Spinal cord (tissue), 10 donors: ENCODE measurements around the gene NRGN. TPM values are rescaled to one million over a fixed set of nuclear protein-coding genes. Genes with fewer than 3 reads are reported as not detected.

Experiments
- DNase-seq, 6 donors: peaks; one replicate each; pipeline versions ENCODE4 v3.0.0 to v3.0.0-alpha.2; 2013 to 2015; ENCODE audit warnings: low spot score in 6 of 6, low read depth in 4 of 6
- H3K27ac ChIP-seq: one replicate; pipeline ENCODE4 v1.5.1; 2013; ENCODE audit warnings: low read depth, low read length, control low read depth
- H3K27me3 ChIP-seq: one replicate; pipeline ENCODE4 v1.6.1; 2013; ENCODE audit warnings: low read length; ENCODE audit not compliant: control insufficient read depth, insufficient read depth
- H3K36me3 ChIP-seq: one replicate; pipeline ENCODE4 v1.6.1; 2013; ENCODE audit warnings: low read length; ENCODE audit not compliant: control insufficient read depth, insufficient read depth
- H3K4me1 ChIP-seq: one replicate; pipeline ENCODE4 v1.6.1; 2013; ENCODE audit warnings: low read length; ENCODE audit not compliant: control insufficient read depth, insufficient read depth
- H3K4me3 ChIP-seq: one replicate; pipeline ENCODE4 v1.5.1; 2013; ENCODE audit warnings: low read depth, low read length, control low read depth
- H3K9me3 ChIP-seq: one replicate; pipeline ENCODE4 v1.6.1; 2013; ENCODE audit warnings: low read length; ENCODE audit not compliant: control insufficient read depth, insufficient read depth
- WGBS: methylation state at CpG from one replicate; pipeline ENCODE4 v1.1.5; 2013; ENCODE audit warnings: missing lambda C conversion rate; ENCODE audit not compliant: insufficient coverage; 5-methylcytosine and 5-hydroxymethylcytosine counted together
- polyA plus RNA-seq, 2 donors: library from polyadenylated mRNA; unstranded; fragments of 120-200 nt; gene quantifications; one replicate each; pipeline ENCODE4 v1.2.1, GENCODE V29; 2013; ENCODE audit not compliant: insufficient read length in 2 of 2
- total RNA-seq, 2 donors: library from RNA; depleted of rRNA in 1 of 2; stranded (reverse); fragments of 120-200 nt in 1 of 2; fragments of >200 nt in 1 of 2; gene quantifications; one replicate each; pipeline versions ENCODE4 v1.2.3 to v1.2.4, GENCODE V29; 2013 to 2014
- donor health status: healthy.

Gene NRGN
- total and polyA plus RNA-seq, 4 donors: 1.5 to 33.3 (median 16.6) TPM

DNA sequence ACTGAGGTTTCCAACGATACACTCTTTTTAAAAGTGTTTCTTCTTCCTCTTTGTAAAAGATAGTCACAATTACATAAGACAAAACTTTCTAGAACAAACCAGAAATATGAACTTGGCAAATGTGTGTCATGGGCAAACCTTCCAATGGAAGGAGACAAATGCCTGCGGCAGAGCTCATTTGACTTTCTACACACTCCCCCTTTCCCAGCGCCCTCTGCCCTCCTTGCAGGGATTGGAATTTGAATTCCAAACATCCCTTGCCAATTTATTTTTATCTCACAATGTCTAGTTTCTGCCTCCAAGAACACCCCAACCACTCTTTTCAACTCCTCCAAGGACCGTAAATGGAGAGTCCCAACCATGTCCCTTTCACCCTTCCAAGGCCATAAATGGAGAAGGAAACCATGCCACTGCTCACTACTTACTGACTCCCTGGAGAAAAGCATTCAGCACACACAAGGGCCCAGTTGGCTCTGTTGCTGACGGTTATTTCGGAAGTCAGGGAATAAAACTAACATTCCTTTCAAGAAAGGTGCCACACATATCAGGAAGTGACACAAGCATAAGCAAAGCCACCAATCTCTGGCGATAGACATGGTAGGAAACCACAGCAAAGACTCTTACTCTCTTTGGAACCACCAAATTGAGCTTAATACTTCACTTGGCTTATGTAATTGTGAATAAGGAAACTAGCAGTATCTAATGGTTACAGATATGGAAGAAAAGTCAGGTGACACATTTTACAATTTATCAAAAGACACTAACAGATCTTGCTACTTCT lies 37.3 kb downstream of the NRGN start:
- no peaks in the 10 kb centered on the region for H3K4me1 ChIP-seq
- H3K9me3 ChIP-seq: no peaks in the 10 kb centered on the region
- no peak overlapping the region for H3K4me3 ChIP-seq
- H3K27me3 ChIP-seq: no peaks in the 10 kb centered on the region
- H3K36me3 ChIP-seq: peaks cover 4% of the 10 kb centered on the region
- no peak overlapping the region for H3K27ac ChIP-seq
- WGBS: 92% methylated on average over 6 of the region's 7 CpGs
- no peak for DNase-seq

DNA sequence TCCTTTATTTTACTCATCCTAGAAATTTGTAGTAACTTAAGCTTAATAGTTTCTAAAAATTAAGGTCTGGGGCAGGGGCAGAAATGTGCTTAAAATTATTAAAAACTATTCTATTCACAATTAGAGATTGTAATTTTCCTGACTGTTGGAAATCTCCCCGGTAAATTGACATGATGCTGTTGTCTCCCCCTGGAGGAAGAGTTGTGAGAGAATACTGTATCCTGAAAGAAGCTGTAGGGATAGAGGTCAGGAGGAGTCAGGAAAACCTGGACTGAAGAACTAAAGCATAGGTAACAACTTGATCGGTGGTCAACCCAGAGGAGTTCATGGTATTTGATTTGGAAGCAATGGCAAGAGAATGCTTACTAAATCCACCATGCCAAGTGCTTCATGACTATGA lies 38.5 kb downstream of the NRGN start:
- WGBS: 79% methylated on average over 2 of the region's 2 CpGs
- no peaks in the 10 kb centered on the region for H3K4me1 ChIP-seq

DNA sequence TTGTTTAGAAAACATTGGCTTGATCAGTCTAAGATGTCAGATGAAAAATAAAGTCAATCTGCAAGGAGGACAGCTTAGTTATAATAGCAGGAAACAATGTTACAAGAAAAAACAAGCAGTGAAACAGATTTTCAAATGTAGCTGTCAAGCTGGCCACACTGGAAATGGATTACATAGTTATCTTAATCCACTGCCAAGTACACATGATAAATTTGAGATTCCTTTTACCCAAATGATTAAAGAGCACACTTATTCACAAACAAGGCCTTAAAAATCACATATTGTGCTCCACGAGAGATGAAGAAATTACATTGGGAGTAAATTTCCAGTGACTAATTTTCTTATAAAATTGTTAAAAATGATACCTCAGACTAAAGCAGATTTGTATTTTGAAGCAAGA lies 39.8 kb downstream of the NRGN start:
- Histone ChIP-seq H3K36me3 (no peaks in the 10 kb centered on the region), H3K9me3 (no peaks in the 10 kb centered on the region), H3K27me3 (no peaks in the 10 kb centered on the region), H3K27ac (no peak overlapping the region), H3K4me3 (no peak overlapping the region), H3K4me1 (no peaks in the 10 kb centered on the region)
- no CpG with 5 or more reads among the region's 1 CpG for WGBS
- DNase-seq: no peak

More for the DNA sequence above, 38.5 kb downstream of the NRGN start:
- H3K27ac ChIP-seq: no peak overlapping the region
- H3K27me3 ChIP-seq: no peaks in the 10 kb centered on the region
- no peak overlapping the region for H3K4me3 ChIP-seq
- no peak for DNase-seq
- no peaks in the 10 kb centered on the region for H3K36me3 ChIP-seq
- H3K9me3 ChIP-seq: no peaks in the 10 kb centered on the region

DNA sequence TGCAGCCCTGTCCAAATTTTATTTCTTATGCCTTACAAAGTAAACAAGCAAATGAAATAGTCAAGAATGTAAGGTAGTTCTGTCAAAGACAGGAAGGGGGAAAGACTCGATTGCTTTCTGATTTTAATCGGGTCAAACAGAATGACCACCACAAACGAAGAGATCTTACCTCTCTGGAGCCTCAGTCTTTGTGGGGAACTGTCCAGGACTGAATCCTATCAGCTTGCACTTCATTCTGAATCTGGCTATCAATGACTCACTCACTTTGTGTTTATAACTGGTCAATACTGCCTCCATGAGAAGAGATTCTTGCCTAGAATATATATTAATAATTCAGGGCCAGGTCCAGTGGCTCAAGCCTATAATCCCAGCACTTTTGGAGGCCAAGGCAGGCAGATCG lies 43.3 kb downstream of the NRGN start:
- H3K27me3 ChIP-seq: no peaks in the 10 kb centered on the region
- WGBS: 100% methylated on average over 1 of the region's 4 CpGs

DNA sequence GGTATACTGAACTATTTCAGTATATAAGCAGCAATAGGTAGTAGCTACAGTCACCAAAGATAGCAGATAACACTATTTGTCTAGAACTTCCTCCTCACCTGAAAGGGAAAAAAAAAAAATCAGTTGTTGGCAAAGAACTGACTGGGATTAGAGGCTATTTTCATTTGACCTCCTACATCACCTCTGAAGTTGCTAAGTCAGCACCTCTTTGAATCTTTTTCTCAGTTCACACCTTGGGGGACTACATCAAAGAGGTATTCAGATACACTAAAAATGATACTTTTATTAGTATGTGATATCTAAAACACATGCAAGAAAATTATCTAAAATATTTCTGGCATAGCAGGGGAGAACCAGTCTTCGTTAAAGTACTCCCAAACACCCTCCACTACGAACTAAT lies 44.3 kb downstream of the NRGN start:
- DNase-seq: no peak
- Histone ChIP-seq H3K27ac (no peak overlapping the region), H3K36me3 (no peaks in the 10 kb centered on the region), H3K4me3 (no peak overlapping the region), H3K4me1 (no peaks in the 10 kb centered on the region), H3K9me3 (no peaks in the 10 kb centered on the region), H3K27me3 (no peaks in the 10 kb centered on the region)
- WGBS: no CpG with 5 or more reads among the region's 2 CpGs

More for the DNA sequence above, 43.3 kb downstream of the NRGN start:
- H3K36me3 ChIP-seq: no peaks in the 10 kb centered on the region
- no peak for DNase-seq
- no peaks in the 10 kb centered on the region for H3K9me3 ChIP-seq
- no peak overlapping the region for H3K4me3 ChIP-seq
- H3K4me1 ChIP-seq: no peaks in the 10 kb centered on the region
- no peak overlapping the region for H3K27ac ChIP-seq

DNA sequence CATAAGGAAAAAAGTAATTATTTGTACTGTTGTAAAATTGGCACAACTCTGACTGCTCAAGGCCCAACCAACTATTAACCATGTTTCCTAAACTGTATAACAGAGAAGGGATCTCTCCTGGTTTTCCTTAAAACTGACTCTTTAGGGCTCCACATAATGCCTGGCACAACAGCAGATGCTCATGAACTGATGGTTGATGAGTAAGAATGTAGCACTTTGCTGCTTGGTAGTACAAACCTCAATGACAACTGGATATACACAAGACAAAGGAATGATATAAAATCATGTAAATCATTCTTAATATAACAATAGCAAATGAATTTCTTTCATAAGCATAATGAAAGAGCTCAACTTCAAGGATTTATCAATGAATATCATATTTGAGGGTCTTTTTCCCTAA lies 48.8 kb downstream of the NRGN start:
- no peaks in the 10 kb centered on the region for H3K9me3 ChIP-seq
- H3K4me1 ChIP-seq: no peaks in the 10 kb centered on the region
- no peak overlapping the region for H3K27ac ChIP-seq
- no peak for DNase-seq
- H3K36me3 ChIP-seq: no peaks in the 10 kb centered on the region
- H3K4me3 ChIP-seq: no peak overlapping the region
- H3K27me3 ChIP-seq: no peaks in the 10 kb centered on the region

DNA sequence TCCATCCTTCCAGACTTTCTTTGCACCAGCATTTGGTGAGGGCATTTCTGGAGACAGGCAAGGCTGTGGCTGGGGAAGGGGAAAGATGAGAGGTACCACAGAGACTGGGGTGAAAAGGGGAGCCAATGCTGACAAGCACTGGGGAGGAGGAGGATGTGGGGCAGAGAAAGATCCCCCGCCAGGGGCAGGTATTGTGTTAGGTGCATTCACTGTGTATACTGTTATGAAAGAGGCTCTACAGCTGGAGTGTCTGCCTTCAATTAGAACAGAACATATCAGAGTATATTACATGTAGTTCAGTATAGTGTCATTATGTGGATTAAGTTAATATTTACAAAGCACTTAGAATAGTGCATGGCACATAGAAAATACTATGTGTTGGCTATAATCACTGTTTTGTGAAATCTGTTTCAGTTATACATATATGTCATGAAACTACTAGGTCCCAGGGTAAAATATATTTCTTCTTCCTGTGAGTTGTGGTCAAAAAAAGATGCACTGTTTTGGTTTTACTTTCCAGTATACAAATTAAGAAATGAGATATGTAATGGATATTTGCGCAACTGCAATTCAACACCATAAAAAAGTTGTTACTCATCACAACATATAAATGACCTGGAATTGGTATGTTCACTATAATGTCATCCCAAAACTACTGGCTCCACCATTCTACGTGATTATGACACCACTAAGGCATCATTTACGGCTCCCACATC lies 52.0 kb downstream of the NRGN start:
- no peaks in the 10 kb centered on the region for H3K27me3 ChIP-seq
- H3K27ac ChIP-seq: no peak overlapping the region
- no peaks in the 10 kb centered on the region for H3K36me3 ChIP-seq
- H3K4me3 ChIP-seq: no peak overlapping the region
- H3K4me1 ChIP-seq: no peaks in the 10 kb centered on the region
- 83% methylated on average over 1 of the region's 4 CpGs for WGBS
- no peaks in the 10 kb centered on the region for H3K9me3 ChIP-seq
- peak in 1 of 6 donors; percentile 46 for DNase-seq

DNA sequence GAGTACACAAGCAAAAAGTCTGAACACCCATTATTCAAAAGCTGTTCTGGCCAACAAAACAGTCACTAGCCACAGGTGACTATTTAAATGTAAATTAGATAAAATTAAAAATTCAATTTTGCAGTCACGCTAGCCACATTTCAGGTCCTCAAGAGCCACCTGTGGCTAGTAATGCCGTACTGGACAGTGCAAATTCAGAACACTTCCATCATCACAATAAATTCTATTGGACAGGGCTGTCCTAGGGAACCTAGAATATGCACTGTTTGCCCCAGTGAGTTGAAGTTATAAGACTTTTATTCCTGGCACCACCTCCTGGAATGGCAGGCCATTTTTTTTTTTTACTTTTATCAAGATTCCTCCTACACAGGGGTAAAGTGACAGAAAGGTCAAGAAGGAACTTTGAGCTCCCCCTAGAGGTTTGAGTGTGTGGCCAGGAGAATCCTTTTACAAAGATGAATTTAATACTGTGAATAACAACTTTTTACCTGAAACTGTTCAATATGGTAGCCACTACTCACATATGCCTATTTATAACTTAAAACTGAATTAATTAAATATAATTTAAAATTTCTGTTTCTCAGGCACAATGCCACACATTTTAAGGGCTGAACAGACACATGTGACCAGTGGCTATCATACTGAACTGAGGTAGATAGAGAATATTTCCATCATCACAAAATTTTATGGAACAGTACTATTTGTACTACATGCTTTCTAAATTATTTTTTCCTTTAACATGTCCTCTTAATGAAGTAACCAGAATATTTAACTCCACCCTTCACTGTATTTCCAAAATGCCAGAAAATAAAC lies 53.9 kb downstream of the NRGN start:
- peak in 2 of 6 donors; percentile 43 to 52 for DNase-seq
- Histone ChIP-seq H3K27me3 (no peaks in the 10 kb centered on the region), H3K9me3 (no peaks in the 10 kb centered on the region), H3K4me1 (peaks cover 4% of the 10 kb centered on the region), H3K36me3 (no peaks in the 10 kb centered on the region), H3K27ac (no peak overlapping the region), H3K4me3 (no peak overlapping the region)
- no CpG with 5 or more reads among the region's 2 CpGs for WGBS

DNA sequence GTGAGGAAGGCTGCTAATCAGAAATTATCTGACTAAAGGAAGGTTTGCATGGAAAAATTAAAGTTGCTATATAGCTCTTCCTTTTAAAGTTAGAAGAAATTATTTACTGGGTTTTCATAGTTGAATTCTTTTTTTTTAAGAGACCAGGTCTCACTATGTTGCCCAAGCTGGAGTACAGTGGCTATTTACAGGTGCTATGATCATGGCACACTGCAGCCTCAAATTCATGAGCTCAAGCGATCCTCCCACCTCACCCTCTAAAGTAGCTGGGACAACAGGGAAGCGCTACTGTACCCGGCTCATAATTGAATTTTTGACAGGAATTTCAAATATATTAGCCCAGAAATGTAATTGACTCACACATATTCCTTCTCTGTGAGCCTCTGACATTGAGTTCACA lies 56.6 kb downstream of the NRGN start:
- Histone ChIP-seq H3K4me1 (peaks cover 8% of the 10 kb centered on the region), H3K9me3 (no peaks in the 10 kb centered on the region), H3K27ac (no peak overlapping the region), H3K36me3 (no peaks in the 10 kb centered on the region), H3K4me3 (no peak overlapping the region), H3K27me3 (no peaks in the 10 kb centered on the region)
- 100% methylated on average over 1 of the region's 3 CpGs for WGBS
- no peak for DNase-seq
